Liver (tissue), 3 donors: ENCODE results near the gene GPR107.

Source experiments
- EGR1 ChIP-seq, 2 donors: IDR thresholded peaks; 2 replicates each; pipeline ENCODE4 v1.6.1; 2016 to 2018; ENCODE audit warnings: antibody characterized with exemption in 2 of 2, low read depth in 2 of 2
- JUND ChIP-seq, 2 donors: IDR thresholded peaks; 2 replicates each; pipeline ENCODE4 v1.6.1; 2016; ENCODE audit warnings: antibody characterized with exemption in 2 of 2
- RAD21 ChIP-seq, 2 donors: IDR thresholded peaks; 2 replicates each; pipeline ENCODE4 v1.6.1; 2016; ENCODE audit warnings: antibody characterized with exemption in 2 of 2, mild to moderate bottlenecking in 2 of 2
- RXRA ChIP-seq, 2 donors: IDR thresholded peaks; 2 replicates each; pipeline ENCODE4 v1.6.1; 2017 to 2018; ENCODE audit warnings: antibody characterized with exemption in 2 of 2, mild to moderate bottlenecking in 1 of 2
- SP1 ChIP-seq: IDR thresholded peaks from 2 replicates; pipeline ENCODE4 v1.6.1; 2018; ENCODE audit warnings: antibody characterized with exemption, mild to moderate bottlenecking
- TAF1 ChIP-seq: conservative IDR thresholded peaks from 2 replicates; pipeline ENCODE4 v1.6.1; 2016; ENCODE audit warnings: antibody characterized with exemption, mild to moderate bottlenecking
- YY1 ChIP-seq: IDR thresholded peaks from 2 replicates; pipeline ENCODE4 v1.6.1; 2016; ENCODE audit warnings: antibody characterized with exemption, mild to moderate bottlenecking
- TF ChIP-seq, protein P1 (sequence below): fragments of 150-350 bp; IDR thresholded peaks from 2 replicates; pipeline ENCODE4 v1.5.1; 2017; ENCODE audit warnings: improper control_type of control experiment, low read depth, low read length; ENCODE audit not compliant: missing input control
- TF ChIP-seq, protein P2 (sequence below): IDR thresholded peaks from 2 replicates; pipeline ENCODE4 v1.6.1; 2016; ENCODE audit warnings: antibody characterized with exemption
- TF ChIP-seq, protein P3 (sequence below): IDR thresholded peaks from 2 replicates; pipeline ENCODE4 v1.6.1; 2016; ENCODE audit warnings: antibody characterized with exemption
- donor health status: healthy.
- donor health status: healthy.

DNA sequence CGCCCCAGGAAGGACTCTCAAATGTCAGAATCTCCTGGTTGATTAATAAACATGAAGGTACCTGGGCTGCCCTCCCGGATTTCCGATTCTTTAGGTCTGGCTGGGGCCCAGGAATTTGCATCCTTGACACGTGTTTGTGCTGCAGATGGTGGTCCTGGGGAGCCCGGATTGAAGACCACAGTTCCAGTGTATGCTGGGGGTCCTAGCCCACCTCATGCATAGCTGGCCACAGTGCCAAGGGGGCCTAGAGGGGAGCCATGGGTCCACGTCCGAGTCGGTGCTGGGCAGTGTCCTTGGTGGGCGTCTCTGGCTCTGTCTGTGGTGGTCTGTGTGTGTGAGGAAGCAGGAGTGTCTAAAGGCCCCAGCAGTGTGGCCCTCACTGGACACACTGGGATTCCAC lies 121.6 kb downstream of the GPR107 start:
- TF ChIP-seq JUND (IDR thresholded peaks at IDR 0.05): no peak
- no peak for TF ChIP-seq RAD21 (IDR thresholded peaks at IDR 0.05)
- TF ChIP-seq, protein P1, sequence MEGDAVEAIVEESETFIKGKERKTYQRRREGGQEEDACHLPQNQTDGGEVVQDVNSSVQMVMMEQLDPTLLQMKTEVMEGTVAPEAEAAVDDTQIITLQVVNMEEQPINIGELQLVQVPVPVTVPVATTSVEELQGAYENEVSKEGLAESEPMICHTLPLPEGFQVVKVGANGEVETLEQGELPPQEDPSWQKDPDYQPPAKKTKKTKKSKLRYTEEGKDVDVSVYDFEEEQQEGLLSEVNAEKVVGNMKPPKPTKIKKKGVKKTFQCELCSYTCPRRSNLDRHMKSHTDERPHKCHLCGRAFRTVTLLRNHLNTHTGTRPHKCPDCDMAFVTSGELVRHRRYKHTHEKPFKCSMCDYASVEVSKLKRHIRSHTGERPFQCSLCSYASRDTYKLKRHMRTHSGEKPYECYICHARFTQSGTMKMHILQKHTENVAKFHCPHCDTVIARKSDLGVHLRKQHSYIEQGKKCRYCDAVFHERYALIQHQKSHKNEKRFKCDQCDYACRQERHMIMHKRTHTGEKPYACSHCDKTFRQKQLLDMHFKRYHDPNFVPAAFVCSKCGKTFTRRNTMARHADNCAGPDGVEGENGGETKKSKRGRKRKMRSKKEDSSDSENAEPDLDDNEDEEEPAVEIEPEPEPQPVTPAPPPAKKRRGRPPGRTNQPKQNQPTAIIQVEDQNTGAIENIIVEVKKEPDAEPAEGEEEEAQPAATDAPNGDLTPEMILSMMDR: no peak
- no peak for TF ChIP-seq TAF1
- TF ChIP-seq EGR1 (IDR thresholded peaks at IDR 0.05; ENCODE audit: low read depth in 2 of 2): no peak
- TF ChIP-seq, protein P2, sequence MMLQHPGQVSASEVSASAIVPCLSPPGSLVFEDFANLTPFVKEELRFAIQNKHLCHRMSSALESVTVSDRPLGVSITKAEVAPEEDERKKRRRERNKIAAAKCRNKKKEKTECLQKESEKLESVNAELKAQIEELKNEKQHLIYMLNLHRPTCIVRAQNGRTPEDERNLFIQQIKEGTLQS: no peak
- TF ChIP-seq RXRA (IDR thresholded peaks at IDR 0.05): no peak
- TF ChIP-seq SP1: no peak
- TF ChIP-seq, protein P3, sequence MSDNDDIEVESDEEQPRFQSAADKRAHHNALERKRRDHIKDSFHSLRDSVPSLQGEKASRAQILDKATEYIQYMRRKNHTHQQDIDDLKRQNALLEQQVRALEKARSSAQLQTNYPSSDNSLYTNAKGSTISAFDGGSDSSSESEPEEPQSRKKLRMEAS: no peak
- TF ChIP-seq YY1: no peak
